DMS153 (cell line): ENCODE results near the gene FAM236A.
"Not testable (repeated sequence)": the region's sequence is repeated elsewhere in the genome, so short reads cannot be mapped to it uniquely, and the experiment has no call there.

Source experiments
- DNase-seq: peaks from one replicate; lab custom pipeline; 2025; lab: John Stamatoyannopoulos, UW

FAM236A gene

DNA sequence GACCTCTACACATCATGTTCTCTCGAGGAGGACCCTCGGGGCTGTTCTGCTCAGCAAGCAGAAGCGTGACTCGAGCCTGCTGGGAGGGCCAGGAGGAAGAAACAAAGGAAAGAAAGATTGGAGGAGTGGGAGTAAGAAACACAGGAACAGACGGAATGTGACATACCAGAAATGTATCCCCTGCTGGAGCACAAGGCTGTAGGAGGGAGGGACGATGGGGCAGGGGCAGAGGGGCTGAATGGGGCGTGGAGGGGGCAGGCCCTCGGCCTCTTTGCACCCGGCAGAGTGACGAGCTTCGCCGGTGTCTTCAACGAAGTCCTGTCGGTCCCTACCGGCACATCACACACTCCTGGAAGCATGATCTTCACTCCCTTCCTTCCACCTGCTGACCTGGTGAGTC lies at the start of gene FAM236A:
Gene FAM236A, plus strand, starts transcription at position 301 of the 400 bp plus-strand sequence. Its CDS starts 57 bp downstream, at position 358.
- not testable (repeated sequence) for DNase-seq

DNA sequence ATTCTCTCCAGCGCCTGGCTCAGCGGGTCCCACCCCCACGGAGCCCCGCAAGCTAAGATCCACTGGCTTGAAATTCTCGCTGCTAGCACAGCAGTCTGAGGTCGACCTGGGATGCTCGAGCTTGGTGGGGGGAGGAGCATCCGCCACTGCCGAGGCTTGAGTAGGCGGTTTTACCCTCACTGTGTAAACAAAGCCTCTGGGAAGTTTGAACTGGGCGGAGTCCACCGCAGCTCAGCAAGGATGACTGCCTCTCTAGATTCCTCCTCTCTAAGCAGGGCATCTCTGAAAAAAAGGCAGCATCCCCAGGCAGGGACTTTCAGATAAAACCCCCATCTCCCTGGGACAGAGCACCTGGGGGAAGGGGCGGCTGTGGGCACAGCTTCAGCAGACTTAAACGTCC lies 48.3 kb upstream of the FAM236A start:
- not testable (repeated sequence) for DNase-seq

DNA sequence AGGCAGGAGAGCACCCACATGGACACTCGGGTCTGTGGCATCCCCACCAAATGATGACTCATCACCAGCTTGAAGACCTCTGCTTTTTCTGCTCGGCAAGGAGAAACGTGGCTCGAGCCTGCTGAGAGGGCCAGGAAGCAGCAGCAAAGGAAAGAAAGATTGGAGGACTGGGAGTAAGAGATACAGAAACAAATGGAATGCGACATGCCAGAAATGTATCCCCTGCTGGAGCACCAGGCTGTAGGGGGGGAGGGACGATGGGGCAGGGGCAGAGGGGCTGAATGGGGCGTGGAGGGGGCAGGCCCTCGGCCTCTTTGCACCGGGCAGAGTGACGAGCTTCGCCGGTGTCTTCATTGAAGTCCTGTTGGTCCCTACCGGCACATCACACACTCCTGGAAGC lies 25.7 kb upstream of the FAM236A start, which contains the start of gene FAM236C:
Gene FAM236C, plus strand, starts transcription at position 301 of the 400 bp plus-strand sequence. CDS start 100 bp downstream, outside the sequence.
- not testable (repeated sequence) for DNase-seq

DNA sequence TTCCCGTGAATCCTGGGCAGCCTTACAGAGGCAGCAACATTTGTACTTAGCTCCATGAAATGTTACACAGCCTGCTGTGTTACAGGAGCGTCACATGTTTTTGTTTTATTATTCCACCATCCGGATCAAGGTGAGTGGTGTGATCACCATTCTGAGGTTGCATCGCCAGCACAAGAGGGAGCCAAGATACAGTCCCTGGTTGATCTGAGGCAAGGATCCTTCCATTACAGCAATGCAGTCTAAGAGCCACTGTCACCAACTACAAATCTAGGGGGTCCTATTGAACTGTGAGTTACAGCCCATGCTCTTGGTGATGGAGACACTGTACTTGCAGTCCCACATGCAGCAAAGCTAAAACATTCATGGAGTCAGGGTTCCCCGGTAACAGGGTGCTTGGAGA lies 21.9 kb upstream of the FAM236A start:
- DNase-seq, result not testable (repeated sequence)

DNA sequence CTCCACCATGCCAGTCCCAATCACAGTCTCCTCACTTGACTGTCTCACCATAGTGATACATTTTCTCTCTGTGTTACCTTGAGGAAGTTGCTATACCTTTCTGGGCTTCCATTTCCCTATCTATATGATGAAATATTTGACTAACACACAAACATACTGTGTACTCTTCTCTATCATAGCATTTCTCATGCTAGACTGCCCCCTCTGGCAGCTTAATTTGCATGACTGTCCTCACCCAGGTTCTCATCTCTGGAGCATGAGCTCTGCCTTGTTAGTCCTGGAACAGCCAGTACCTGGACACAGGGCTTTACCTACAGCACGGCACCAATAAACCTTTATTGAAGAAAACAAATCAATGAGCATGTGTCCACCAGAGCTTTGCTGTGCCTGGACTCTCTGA lies 5.7 kb upstream of the FAM236A start:
- not testable (repeated sequence) for DNase-seq

DNA sequence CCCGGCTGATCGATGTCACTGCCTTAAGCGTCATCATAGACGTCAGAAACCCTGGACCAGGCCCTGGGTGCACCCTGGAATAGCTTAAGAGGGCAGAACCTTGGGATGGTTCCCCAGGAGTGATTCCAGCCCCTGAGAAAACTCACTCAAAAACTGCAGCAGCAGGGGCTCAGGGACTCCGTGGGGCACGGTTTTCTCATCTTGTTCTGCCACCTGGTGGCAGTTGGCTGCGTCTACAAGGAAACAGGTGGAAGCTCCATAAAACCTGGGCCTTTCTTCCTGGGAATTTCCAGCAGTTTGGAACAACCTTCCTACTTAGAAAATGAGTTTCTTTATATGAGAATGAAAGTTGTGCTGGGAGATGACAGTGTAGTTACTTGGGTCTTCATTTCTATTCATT lies 1.6 kb upstream of the FAM236A start:
- DNase-seq, result not testable (repeated sequence)

DNA sequence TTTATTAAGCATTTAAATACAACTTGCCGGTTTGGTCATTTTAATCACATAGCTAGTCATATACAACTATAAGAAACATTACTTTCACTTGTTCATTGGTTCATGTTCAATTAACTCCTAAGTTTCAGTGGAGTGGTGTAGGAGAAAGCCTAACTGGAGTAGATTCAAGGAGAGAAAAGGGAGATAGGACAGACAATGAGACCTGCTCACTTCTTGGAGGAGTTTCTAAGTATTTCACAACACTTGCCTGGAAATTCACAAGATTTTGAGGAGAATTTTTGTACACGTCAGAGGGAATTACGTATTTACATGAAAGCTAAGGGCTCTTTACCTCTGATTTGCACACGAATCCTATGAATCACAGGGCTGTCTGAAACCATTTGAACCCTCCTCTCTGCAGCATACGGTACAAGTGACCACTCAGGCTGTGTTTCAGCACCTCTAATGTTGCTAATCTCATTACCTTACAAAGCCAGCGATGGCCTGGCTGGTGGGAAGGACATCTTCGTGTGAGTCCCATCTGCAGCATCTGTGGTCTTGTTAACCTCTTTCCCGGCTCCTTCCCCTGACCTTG lies 1.0 kb upstream of the FAM236A start:
- not testable (repeated sequence) for DNase-seq

DNA sequence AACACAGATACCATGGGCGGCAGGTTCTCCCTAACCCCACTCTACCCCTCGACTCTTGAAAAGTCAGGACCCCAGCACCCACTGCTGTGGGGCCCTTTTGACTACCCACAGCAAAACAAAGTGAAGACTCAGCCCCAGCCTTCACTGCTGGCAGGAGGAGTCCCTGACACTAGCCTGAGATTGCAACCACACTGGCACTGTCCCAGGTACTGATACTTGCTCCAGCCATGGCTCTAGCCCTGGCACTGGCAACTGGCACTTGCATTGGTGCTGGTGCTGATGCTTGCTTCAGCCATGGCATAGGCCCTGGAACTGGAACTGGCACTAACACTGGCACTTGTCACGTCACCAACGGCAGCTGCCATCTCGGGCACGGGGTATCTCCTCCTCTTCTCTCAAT lies 4.3 kb downstream of the FAM236A start:
- not testable (repeated sequence) for DNase-seq

DNA sequence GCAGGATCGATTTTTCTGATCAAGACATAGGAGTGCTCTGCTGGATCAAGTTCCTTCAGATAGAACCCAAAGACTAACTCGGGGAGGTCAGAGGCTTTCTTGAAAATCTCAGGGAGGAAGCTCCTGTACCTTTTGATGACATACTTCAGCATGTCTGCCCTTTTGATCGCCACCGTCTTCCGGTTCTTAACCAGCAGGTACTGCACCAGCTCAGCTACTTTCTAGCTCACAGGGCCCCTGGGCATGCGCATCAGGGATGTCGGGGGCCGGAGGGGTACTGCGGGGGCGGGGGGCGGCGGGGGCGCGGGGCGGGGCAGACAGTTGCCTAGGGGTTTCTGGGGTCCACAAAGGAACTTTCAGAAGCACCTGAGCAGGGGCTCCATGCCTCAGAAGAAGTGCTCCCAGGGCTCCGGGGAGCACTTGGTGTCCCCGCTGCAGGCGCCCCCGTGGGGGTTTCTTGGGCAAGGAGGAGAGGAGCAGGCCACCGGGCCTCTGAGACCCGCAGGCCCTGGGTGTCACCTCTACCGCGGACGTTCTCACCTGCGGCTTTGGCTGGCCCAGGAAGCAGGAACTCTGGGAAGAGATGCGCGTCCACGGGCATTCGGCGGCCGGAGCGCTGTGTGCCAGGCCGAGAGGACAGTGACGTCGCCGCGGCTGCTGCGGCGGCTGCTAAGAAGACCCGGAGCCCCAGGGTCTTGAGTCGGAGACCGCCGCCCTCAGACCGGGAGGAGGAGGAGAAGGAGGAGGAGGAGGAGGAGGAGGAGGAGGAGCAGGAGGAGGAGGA lies 5.2 kb downstream of the FAM236A start:
- not testable (repeated sequence) for DNase-seq

DNA sequence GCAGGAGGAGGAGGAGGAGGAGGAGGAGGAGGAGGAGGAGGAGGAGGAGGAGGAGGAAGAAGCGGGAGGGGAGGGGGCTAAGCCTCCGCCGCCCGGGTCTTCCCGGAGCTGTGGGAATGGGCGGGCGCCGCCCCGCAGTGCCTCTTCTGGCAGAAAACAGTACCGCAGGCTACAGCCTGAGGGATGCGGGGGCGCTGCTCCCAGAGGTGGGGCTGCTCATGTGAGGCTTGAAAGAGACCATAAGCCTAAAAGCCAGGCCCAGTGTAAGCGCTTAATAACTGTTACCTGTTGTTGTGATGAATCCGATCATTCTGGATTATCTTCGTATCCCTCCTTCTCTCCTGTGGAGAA lies 5.8 kb downstream of the FAM236A start, which contains the start of gene DMRTC1:
Gene DMRTC1, minus strand, starts transcription at position 19 of the 351 bp plus-strand sequence. CDS start 68,143 bp downstream, outside the sequence.
- DNase-seq, result not testable (repeated sequence)

DNA sequence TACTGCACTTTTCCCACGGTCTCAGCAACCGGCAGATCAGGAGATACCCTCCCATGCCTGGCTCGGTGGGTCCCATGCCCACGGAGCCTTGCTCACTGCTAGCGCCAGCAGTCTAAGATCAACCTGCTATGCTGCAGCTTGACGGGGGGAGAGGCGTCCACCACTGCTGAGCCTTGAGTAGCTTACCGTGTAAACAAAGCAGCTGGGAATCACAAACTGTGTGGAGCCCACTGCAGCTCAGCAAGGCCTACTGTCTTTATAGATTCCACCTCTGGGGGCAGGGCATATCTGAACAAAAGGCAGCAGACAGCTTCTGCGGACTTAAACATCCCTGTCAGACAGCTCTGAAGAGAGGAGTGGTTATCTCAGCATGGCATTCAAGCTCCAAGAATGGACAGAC lies 22.0 kb downstream of the FAM236A start:
- DNase-seq, result not testable (repeated sequence)

DNA sequence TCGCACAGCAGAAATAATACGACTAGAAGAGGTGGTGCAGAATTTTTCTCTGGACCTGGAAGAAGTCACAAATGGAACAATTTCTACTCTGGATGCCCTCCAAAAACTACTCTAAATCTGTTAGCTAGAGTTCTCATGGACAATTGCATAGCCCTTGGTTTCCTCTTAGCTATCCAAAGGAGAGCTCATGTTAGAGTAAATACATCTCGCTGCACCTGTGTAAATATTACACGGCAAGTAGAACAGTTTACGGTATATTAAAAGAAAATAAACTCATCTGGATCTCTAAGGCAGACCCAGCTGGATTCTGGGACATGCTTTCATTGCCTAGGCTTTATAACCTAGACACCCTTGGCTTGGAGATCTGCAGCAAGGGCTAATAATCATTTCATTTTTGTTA lies 33.9 kb downstream of the FAM236A start:
- not testable (repeated sequence) for DNase-seq

DNA sequence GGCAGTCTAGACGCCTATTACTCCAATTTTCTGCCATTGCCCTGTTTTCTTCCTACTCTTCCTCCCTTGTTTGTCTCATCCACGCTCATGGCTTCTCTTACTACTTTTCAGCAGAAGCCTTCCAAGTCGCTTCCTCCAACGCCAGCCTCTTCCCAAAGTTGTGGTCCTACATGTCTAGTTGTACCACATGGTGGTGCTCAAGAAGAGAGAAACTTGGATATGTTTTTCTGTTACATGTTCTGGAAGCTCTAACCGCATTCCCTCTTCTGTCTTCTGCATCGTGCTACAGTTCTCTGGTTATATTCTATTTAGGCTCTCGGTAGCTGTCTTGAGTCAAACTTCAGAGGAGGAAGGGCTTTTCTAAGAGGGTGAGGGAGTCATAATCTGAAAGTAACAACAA lies 36.9 kb downstream of the FAM236A start:
- DNase-seq, result not testable (repeated sequence)

DNA sequence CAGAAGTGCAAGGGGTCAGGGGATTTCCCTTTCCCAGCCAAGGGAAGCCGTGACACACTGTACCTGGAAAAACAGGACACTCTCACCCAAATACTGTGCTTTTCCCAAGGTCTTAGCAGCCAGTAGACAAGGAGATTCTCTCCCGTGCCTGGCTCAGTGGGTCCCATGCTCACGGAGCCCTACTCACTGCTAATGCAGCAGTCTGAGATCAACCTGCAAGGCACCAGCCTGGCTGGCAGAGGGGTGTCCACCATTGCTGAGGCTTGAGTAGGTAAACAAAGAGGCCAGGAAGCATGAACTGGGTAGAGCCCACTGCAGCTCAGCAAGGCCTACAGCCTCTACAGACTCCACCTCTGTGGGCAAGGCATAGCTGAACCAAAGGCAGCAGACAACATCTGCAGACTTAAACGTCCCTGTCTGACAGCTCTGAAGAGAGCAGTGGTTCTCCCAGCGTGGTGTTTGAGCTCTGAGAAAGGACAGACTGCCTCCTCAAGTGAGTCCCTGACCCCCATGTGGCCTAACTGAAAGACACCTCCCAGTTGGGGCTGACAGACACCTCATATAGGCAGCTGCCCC lies 43.0 kb downstream of the FAM236A start:
- DNase-seq, result not testable (repeated sequence)
